Measurements from ENCODE around the gene PRMT9.

Gene PRMT9

GRCh38 chr4:147617841-147618691, 65.9 kb downstream of the PRMT9 start:
- DNase-seq = peak; percentile 0

GRCh38 chr4:147617173-147617840, 66.7 kb downstream of the PRMT9 start, which contains the start of gene TMEM184C:
Gene TMEM184C, plus strand, starts transcription at chr4:147617397. Its CDS starts 560 bp downstream, at chr4:147617957.
- DNase-seq = peak; percentile 89

GRCh38 chr4:147616849-147617172, 67.2 kb downstream of the PRMT9 start:
- no peak for DNase-seq

GRCh38 chr4:147610686-147611085, 73.3 kb downstream of the PRMT9 start:
- no peak for DNase-seq

- DNase-seq = no peak
Observed at GRCh38 chr4:147607471-147607870, 76.5 kb downstream of the PRMT9 start.

GRCh38 chr4:147605499-147605898, 78.5 kb downstream of the PRMT9 start:
- DNase-seq = no peak

GRCh38 chr4:147599769-147600168, 84.2 kb downstream of the PRMT9 start:
- no peak for DNase-seq

- DNase-seq = no peak
Observed at GRCh38 chr4:147599206-147599605, 84.8 kb downstream of the PRMT9 start.

GRCh38 chr4:147597561-147597960, 86.4 kb downstream of the PRMT9 start:
- DNase-seq = no peak

- DNase-seq = peak; percentile 73
Observed at GRCh38 chr4:147596981-147597380, 87.0 kb downstream of the PRMT9 start.

GRCh38 chr4:147596377-147596776, 87.6 kb downstream of the PRMT9 start:
- DNase-seq = no peak

GRCh38 chr4:147594578-147594977, 89.4 kb downstream of the PRMT9 start:
- DNase-seq = no peak

GRCh38 chr4:147594107-147594506, 89.9 kb downstream of the PRMT9 start:
- DNase-seq = no peak

GRCh38 chr4:147591106-147591505, 92.9 kb downstream of the PRMT9 start:
- no peak for DNase-seq

- peak; percentile 41 for DNase-seq
Observed at GRCh38 chr4:147590249-147590920, 93.6 kb downstream of the PRMT9 start.

- no peak for DNase-seq
Observed at GRCh38 chr4:147589586-147589985, 94.4 kb downstream of the PRMT9 start.
